ENCODE results near the gene AADAT.
A peak's percentile ranks its signal among the peaks of the same experiment; 100 is the strongest.
"Not testable (repeated sequence)": the region's sequence is repeated elsewhere in the genome, so short reads cannot be mapped to it uniquely, and the experiment has no call there.

Gene AADAT

GRCh38 chr4:170090352-170091052, 746 bp upstream of the AADAT start:
- no peak for DNase-seq (ENCODE audit: low read depth in 3 of 3)

- no peak for DNase-seq (ENCODE audit: low read depth in 3 of 3)
These were observed 485 bp downstream of the AADAT start for GRCh38 chr4:170089274-170089667.

GRCh38 chr4:170088716-170089115, 1.0 kb downstream of the AADAT start:
- no peak for DNase-seq (ENCODE audit: low read depth in 3 of 3)

- no peak for DNase-seq (ENCODE audit: low read depth in 3 of 3)
These were observed 2.5 kb downstream of the AADAT start for GRCh38 chr4:170087163-170087700.

GRCh38 chr4:170083541-170083940, 6.2 kb downstream of the AADAT start:
- DNase-seq (ENCODE audit: low read depth in 3 of 3), result no peak

- DNase-seq (ENCODE audit: low read depth in 3 of 3), result no peak
These were observed 9.3 kb downstream of the AADAT start for GRCh38 chr4:170080496-170080895.

- DNase-seq (ENCODE audit: low read depth in 3 of 3), result no peak
These were observed 9.8 kb downstream of the AADAT start for GRCh38 chr4:170079981-170080380.

- no peak for DNase-seq (ENCODE audit: low read depth in 3 of 3)
These were observed 18.6 kb downstream of the AADAT start for GRCh38 chr4:170071196-170071595.

GRCh38 chr4:170068438-170069128, 21.2 kb downstream of the AADAT start:
- DNase-seq (ENCODE audit: low read depth in 3 of 3), result no peak

- no peak for DNase-seq (ENCODE audit: low read depth in 3 of 3)
These were observed 30.3 kb downstream of the AADAT start for GRCh38 chr4:170059421-170059820.

GRCh38 chr4:170058826-170059225, 30.9 kb downstream of the AADAT start:
- no peak for DNase-seq (ENCODE audit: low read depth in 3 of 3)

GRCh38 chr4:170057866-170058265, 31.9 kb downstream of the AADAT start:
- no peak for DNase-seq (ENCODE audit: low read depth in 3 of 3)

- no peak for DNase-seq (ENCODE audit: low read depth in 3 of 3)
These were observed 36.8 kb downstream of the AADAT start for GRCh38 chr4:170052919-170053318.

GRCh38 chr4:170051402-170051801, 38.4 kb downstream of the AADAT start:
- DNase-seq (ENCODE audit: low read depth in 3 of 3), result no peak

GRCh38 chr4:170049766-170050165, 40.0 kb downstream of the AADAT start:
- DNase-seq (ENCODE audit: low read depth in 3 of 3), result no peak

GRCh38 chr4:170047771-170048354, 41.9 kb downstream of the AADAT start:
- DNase-seq (ENCODE audit: low read depth in 3 of 3), result peak in 1 of 3 experiments; percentile 20

GRCh38 chr4:170046156-170046555, 43.6 kb downstream of the AADAT start:
- DNase-seq (ENCODE audit: low read depth in 3 of 3), result not testable (repeated sequence)

GRCh38 chr4:170040031-170040680, 49.6 kb downstream of the AADAT start:
- DNase-seq (ENCODE audit: low read depth in 3 of 3), result no peak

- no peak for DNase-seq (ENCODE audit: low read depth in 3 of 3)
These were observed 51.0 kb downstream of the AADAT start for GRCh38 chr4:170038769-170039168.

GRCh38 chr4:170038232-170038631, 51.5 kb downstream of the AADAT start:
- no peak for DNase-seq (ENCODE audit: low read depth in 3 of 3)

- DNase-seq (ENCODE audit: low read depth in 3 of 3), result no peak
These were observed 52.3 kb downstream of the AADAT start for GRCh38 chr4:170037481-170037880.

GRCh38 chr4:170035845-170036244, 53.9 kb downstream of the AADAT start:
- no peak for DNase-seq (ENCODE audit: low read depth in 3 of 3)
